Endodermal cell (in vitro differentiated cells): ENCODE results near the gene OSM. TPM values are rescaled to one million over a fixed set of nuclear protein-coding genes. Genes with fewer than 3 reads are reported as not detected.

Experiments
- DNase-seq: peaks from one replicate; pipeline ENCODE4 v3.0.0-alpha.2; 2017
- H3K27ac ChIP-seq: 2 replicates; pipeline ENCODE4 v1.5.1; 2013; ENCODE audit warnings: mild to moderate bottlenecking, low read depth, low read length, moderate library complexity
- H3K27me3 ChIP-seq: 2 replicates; pipeline ENCODE4 v1.6.1; 2013; ENCODE audit warnings: mild to moderate bottlenecking, low read length, moderate library complexity; ENCODE audit not compliant: insufficient read depth, control insufficient read depth, poor library complexity, severe bottlenecking
- H3K36me3 ChIP-seq: 2 replicates; pipeline ENCODE4 v1.7.0; 2013; ENCODE audit warnings: mild to moderate bottlenecking, low read length, moderate library complexity; ENCODE audit not compliant: control insufficient read depth, insufficient read depth
- H3K4me1 ChIP-seq: one replicate; pipeline ENCODE4 v1.7.0; 2013; ENCODE audit warnings: low read length; ENCODE audit not compliant: control insufficient read depth, insufficient read depth
- H3K4me3 ChIP-seq: 2 replicates; pipeline ENCODE4 v1.5.1; 2013; ENCODE audit warnings: mild to moderate bottlenecking, low read length, moderate library complexity
- H3K9ac ChIP-seq: 2 replicates; pipeline ENCODE4 v1.6.1; 2013; ENCODE audit warnings: mild to moderate bottlenecking, low read length, moderate library complexity; ENCODE audit not compliant: poor library complexity, severe bottlenecking; ENCODE audit errors: extremely low read depth
- H3K9me3 ChIP-seq: 2 replicates; pipeline ENCODE4 v1.6.1; 2013; ENCODE audit warnings: mild to moderate bottlenecking, low read length, moderate library complexity; ENCODE audit not compliant: control insufficient read depth
- H3K27ac Mint-ChIP-seq: 2 replicates; pipeline ENCODE4 v1.8.0; 2020; ENCODE audit warnings: mixed read lengths
- H3K27me3 Mint-ChIP-seq: 2 replicates; pipeline ENCODE4 v1.8.0; 2021; ENCODE audit warnings: mild to moderate bottlenecking, mixed read lengths; ENCODE audit not compliant: insufficient read depth
- H3K36me3 Mint-ChIP-seq: 2 replicates; pipeline ENCODE4 v1.8.0; 2020; ENCODE audit warnings: low read depth, mixed read lengths
- H3K4me1 Mint-ChIP-seq: 2 replicates; pipeline ENCODE4 v1.8.0; 2020; ENCODE audit warnings: mixed read lengths
- H3K4me3 Mint-ChIP-seq: 2 replicates; pipeline ENCODE4 v1.8.0; 2020; ENCODE audit warnings: mild to moderate bottlenecking, moderate library complexity, mixed read lengths
- H3K9me3 Mint-ChIP-seq: 2 replicates; pipeline ENCODE4 v1.8.0; 2020; ENCODE audit warnings: mild to moderate bottlenecking, mixed read lengths
- CTCF ChIP-seq: fragments of 200-600 bp; sonication (generic); conservative IDR thresholded peaks from 2 replicates; pipeline ENCODE4 v1.5.0; 2021; ENCODE audit warnings: antibody characterized with exemption, mild to moderate bottlenecking
- WGBS, 2 experiments: methylation state at CpG; one replicate each; pipeline versions ENCODE4 v1.1.5 to v1.1.7; 2013; ENCODE audit warnings: missing lambda C conversion rate in 2 of 2, mixed read lengths in 1 of 2; ENCODE audit not compliant: insufficient coverage in 1 of 2, insufficient read length in 1 of 2; 5-methylcytosine and 5-hydroxymethylcytosine counted together
- total RNA-seq, 2 donors: library from RNA; stranded (reverse); fragmentation: NEBNext Ultra II Directional in 1 of 2; extraction: Animal tissue kit (Norgen Biotek cat#: 25700) in 1 of 2; gene quantifications; 2 replicates in 1 of 2; 3 replicates in 1 of 2; pipeline ENCODE4 v1.2.1, GENCODE V29; 2021

The OSM gene
- total RNA-seq, 2 donors from 2014 or later = not detected

GRCh38 chr22:30295576-30295975 is 28.9 kb upstream of the OSM start:
- H3K36me3 ChIP-seq = peaks cover 21% of the 10 kb centered on the region
- DNase-seq = no peak
- peaks cover under 1% of the 10 kb centered on the region for H3K4me1 ChIP-seq
- H3K4me3 ChIP-seq = no peak overlapping the region
- no peak for TF ChIP-seq CTCF
- 87% methylated on average over 6 of the region's 7 CpGs; no CpG with 5 or more reads in 1 of the 2 experiments for WGBS, 2 experiments
- no peaks in the 10 kb centered on the region for H3K27me3 ChIP-seq
- H3K27ac ChIP-seq = no peak overlapping the region
- Mint-ChIP-seq H3K4me1 (no peaks in the 10 kb centered on the region), H3K27ac (no peak overlapping the region), H3K36me3 (peaks cover 22% of the 10 kb centered on the region), H3K9me3 (no peaks in the 10 kb centered on the region), H3K4me3 (no peak overlapping the region), H3K27me3 (no peaks in the 10 kb centered on the region)
- H3K9ac ChIP-seq = no peak overlapping the region
- no peaks in the 10 kb centered on the region for H3K9me3 ChIP-seq

GRCh38 chr22:30294830-30295229 is 28.2 kb upstream of the OSM start:
- Mint-ChIP-seq H3K36me3 (peaks cover 22% of the 10 kb centered on the region), H3K4me1 (peaks cover 6% of the 10 kb centered on the region), H3K9me3 (no peaks in the 10 kb centered on the region), H3K27ac (no peak overlapping the region), H3K4me3 (no peak overlapping the region), H3K27me3 (no peaks in the 10 kb centered on the region)
- DNase-seq = no peak
- H3K9me3 ChIP-seq = no peaks in the 10 kb centered on the region
- H3K4me3 ChIP-seq = no peak overlapping the region
- no peak overlapping the region for H3K27ac ChIP-seq
- no peaks in the 10 kb centered on the region for H3K27me3 ChIP-seq
- no peak for TF ChIP-seq CTCF
- no peak overlapping the region for H3K9ac ChIP-seq
- 92 to 100% methylated on average over 3 to 11 of the region's 11 CpGs for WGBS, 2 experiments
- peaks cover 20% of the 10 kb centered on the region for H3K36me3 ChIP-seq
- peaks cover 8% of the 10 kb centered on the region for H3K4me1 ChIP-seq

- no peak overlapping the region for H3K9ac ChIP-seq
- peaks cover 6% of the 10 kb centered on the region for H3K4me1 Mint-ChIP-seq
- H3K4me3 Mint-ChIP-seq = no peak overlapping the region
- H3K27ac ChIP-seq = no peak overlapping the region
- no peak for TF ChIP-seq CTCF
- no peaks in the 10 kb centered on the region for H3K9me3 Mint-ChIP-seq
- H3K36me3 Mint-ChIP-seq = peaks cover 19% of the 10 kb centered on the region
- no peaks in the 10 kb centered on the region for H3K27me3 Mint-ChIP-seq
- H3K9me3 ChIP-seq = no peaks in the 10 kb centered on the region
- H3K36me3 ChIP-seq = peaks cover 20% of the 10 kb centered on the region
- no peak overlapping the region for H3K4me3 ChIP-seq
- no peaks in the 10 kb centered on the region for H3K27me3 ChIP-seq
- H3K27ac Mint-ChIP-seq = no peak overlapping the region
- WGBS, 2 experiments = 87 to 92% methylated on average over 7 to 9 of the region's 9 CpGs
- H3K4me1 ChIP-seq = peaks cover 10% of the 10 kb centered on the region
- DNase-seq = no peak
Measured at GRCh38 chr22:30294066-30294465, 27.4 kb upstream of the OSM start.
